DMS153 treated with DMSO at 0.1 percent for 48 hours (cell line): ENCODE results near the gene ANKS3.

ENCODE experiments used
- DNase-seq: peaks from one replicate; lab custom pipeline; 2025; ENCODE audit not compliant: unreplicated experiment; lab: John Stamatoyannopoulos, UW

Gene ANKS3, protein sequence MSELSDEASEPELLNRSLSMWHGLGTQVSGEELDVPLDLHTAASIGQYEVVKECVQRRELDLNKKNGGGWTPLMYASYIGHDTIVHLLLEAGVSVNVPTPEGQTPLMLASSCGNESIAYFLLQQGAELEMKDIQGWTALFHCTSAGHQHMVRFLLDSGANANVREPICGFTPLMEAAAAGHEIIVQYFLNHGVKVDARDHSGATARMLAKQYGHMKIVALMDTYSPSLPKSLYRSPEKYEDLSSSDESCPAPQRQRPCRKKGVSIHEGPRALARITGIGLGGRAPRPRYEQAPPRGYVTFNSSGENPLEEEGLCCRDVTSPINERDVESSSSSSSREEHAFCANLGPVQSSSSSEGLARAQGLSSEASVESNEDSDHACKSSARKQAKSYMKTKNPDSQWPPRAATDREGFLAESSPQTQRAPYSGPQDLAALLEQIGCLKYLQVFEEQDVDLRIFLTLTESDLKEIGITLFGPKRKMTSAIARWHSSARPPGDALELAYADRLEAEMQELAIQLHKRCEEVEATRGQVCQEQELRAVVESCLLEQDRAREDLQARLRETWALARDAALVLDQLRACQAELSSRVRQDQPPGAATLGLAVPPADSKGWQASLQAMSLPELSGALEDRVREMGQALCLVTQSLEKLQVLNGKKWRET

DNA sequence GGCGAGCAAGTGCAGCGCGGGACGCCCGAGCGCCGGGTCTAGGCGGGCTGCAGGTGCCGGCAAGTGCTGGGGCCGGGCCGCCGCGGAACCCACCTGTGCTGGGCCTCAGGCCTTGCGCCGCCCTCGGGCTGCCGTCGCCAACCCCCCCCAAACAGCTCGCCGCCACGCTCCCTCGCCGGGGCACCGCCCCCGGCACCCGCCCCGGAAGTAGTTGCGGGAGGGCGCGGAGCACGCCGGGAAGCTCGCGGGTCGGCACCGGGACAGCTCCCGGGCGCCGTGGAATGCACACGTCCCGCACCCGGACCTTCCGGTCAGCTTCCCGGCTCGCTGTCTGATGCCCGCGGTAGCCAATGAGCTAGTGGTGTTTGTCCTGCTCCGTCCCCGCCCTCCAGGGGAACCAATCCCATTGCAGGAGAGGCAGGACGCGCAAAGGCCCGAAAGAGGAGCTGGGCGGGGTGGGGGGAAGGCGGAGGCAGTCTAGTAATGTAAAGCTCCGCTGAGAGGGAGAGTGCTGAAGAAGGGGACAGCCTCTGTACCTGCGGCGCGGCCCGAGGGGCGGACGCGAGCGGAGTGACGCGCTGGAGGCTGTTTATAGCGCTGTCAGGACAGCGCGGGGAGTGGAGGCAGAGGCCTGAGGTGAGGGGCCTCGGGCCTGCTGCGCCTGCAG is at the start of gene ANKS3, which contains the start of gene DNAAF8:
Gene ANKS3 (minus strand): TSS at position 209 of the 667 bp plus-strand sequence. CDS start 4,122 bp downstream, outside the sequence.
Gene DNAAF8 (plus strand): TSS at position 475 of the 667 bp plus-strand sequence. CDS start 1,978 bp downstream, outside the sequence.
- DNase-seq, result peak; percentile 68

DNA sequence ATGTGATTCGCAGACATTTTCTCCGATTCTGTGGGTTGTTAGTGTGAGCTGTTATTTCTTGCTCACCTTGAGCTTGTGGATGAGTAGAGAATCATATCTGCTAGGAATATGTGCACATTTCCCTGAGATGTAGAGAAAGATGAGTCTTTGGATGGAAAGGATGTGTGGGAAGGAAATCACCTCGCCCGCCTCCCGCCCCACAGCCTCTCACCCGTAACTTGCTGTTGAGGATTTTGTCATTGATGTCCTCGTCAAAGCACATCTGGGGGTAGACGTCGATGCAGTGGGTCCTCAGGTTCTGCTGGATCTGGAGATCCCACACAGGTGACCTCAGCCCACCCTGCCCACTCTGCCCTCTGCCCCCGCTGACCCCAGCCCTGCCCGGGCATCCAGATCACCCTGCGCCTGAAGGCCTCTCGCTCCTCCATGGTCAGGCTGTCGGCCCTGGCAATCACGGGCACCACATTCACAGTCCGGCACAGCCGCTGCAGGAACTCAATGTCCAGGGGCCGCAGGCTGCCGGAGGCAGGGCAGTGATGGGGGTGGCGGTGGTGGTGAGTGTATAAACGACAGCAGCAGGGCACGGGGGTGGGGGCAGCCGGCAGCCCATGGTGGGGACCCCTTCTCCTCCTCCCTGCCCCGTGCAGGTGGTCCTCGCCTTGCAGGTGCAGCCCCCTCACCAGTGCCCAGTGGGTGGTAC is 49.3 kb upstream of the ANKS3 start:
- DNase-seq, result no peak

DNA sequence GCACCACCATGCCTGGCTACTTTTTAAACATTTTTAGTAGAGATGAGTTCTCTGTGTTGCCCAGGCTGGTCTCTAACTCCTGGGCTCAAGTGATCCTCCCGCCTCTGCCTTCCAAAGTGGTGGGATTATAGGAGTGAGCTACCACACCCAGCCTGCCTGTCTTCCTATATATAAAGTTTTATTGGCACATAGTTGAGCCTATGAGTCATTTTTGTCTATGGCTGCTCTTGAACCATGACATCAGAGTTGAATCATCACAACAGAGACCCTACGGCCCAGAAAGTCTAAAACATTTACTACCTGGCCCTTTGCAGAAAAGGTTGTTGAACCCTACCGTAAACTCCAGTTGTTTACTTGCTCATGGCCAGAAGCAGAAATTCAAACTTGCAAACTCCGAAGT is 46.2 kb upstream of the ANKS3 start:
- no peak for DNase-seq

DNA sequence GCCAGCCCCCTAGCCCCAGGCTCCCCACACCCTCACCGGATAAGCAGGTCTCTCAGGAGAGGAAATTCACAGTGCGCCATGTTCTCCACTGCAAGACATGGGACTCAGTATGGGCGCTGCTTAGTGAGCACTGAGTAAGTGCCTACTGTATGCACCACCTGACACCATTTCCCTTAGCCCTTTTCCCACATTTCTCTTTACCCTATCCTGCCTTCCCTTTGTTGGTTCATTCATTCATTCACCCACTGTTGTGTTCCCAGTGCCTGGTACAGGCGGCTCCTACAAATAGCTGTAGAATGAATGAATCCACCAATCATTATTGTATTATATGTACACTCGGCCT is 44.0 kb upstream of the ANKS3 start:
- no peak for DNase-seq

- no peak for DNase-seq
These were observed 43.4 kb upstream of the ANKS3 start for GRCh38 chr16:4777339-4778049.

DNA sequence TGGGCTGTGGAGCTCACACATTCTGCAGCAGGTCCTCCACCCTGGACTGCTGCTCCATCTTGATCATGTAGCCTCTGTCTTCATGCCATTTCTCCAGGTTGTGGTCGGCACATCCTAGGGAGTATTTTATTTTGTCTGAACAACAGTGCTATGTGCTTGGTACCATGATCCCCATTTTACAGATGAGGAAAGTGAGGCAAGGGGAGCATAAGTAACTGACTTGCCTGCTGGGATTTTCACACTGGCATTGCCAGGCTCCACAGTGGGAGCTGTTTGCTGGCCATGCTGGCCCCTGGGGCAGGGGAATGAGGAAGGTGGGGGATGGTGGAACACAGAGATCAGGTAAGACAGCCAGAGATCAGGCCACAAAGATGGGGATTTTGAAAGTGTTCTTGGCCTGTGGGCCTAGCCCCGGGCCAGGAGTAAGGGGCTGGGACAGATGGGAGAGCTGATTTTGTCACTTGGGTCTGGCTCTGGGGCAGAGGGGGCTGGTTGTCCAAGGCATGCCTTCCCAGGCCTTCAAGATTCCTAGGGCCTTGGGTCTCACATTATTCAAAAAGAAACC is 42.2 kb upstream of the ANKS3 start:
- no peak for DNase-seq

- no peak for DNase-seq
These were observed 40.9 kb upstream of the ANKS3 start for GRCh38 chr16:4775005-4775404.

- DNase-seq, result no peak
These were observed 38.3 kb upstream of the ANKS3 start for GRCh38 chr16:4772351-4772750.

DNA sequence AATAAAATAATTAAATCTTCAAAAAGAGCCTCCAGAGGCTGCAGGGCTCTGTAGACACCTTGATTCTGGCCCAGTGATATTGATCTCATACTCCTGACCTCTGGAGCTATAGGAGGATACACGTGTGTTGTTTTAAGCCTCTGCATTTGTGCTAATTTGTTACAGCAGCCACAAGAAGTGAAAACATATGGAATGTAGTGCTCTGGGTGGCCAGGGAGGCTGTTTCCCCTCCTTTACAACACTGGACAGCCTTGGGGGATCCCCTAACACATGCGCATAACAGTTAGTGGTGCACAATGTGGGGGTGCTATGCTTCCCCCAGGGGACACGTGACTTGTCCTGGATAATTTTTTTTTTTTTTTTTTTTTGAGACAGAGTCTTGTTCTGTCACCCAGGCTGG is 37.6 kb upstream of the ANKS3 start:
- DNase-seq, result no peak

- no peak for DNase-seq
These were observed 35.2 kb upstream of the ANKS3 start for GRCh38 chr16:4769306-4769638.

DNA sequence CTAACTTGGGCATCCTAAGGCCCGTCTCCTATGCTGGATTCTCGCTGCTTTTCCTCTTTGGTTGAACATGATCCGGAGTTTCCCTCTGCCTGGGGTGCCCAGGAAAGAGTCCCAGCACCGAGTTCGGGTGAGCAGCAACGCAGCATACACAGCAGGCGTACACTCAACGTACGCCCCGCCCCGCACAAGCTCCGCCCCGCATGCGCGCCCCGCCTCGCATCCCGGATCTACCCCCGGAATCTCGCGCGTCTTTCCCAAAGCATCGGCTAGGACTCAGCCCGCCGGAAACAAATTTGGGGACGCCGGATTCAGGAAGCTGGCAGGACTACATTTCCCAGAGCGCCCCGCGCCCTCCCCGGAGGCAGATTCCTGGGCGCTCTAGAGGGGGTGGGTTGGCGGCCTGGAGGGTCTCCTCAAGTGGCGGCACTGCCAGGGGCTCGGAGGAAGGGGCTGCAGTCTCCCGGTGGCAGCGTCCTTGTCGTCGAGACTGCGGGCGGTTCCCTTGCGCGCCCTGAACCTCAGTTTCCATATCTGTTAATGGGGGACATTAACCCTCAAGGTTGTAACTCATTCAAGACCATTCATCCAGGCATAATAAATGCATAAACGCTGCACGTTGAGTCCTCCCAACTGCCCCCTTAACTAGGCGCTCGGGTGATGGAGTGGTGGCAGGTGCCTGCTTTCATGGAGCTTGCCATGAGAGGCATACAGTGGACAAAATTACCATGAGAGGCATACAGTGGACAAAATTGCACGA is 34.7 kb upstream of the ANKS3 start:
- DNase-seq, result peak; percentile 89

- DNase-seq, result no peak
These were observed 33.9 kb upstream of the ANKS3 start for GRCh38 chr16:4767872-4768548.

DNA sequence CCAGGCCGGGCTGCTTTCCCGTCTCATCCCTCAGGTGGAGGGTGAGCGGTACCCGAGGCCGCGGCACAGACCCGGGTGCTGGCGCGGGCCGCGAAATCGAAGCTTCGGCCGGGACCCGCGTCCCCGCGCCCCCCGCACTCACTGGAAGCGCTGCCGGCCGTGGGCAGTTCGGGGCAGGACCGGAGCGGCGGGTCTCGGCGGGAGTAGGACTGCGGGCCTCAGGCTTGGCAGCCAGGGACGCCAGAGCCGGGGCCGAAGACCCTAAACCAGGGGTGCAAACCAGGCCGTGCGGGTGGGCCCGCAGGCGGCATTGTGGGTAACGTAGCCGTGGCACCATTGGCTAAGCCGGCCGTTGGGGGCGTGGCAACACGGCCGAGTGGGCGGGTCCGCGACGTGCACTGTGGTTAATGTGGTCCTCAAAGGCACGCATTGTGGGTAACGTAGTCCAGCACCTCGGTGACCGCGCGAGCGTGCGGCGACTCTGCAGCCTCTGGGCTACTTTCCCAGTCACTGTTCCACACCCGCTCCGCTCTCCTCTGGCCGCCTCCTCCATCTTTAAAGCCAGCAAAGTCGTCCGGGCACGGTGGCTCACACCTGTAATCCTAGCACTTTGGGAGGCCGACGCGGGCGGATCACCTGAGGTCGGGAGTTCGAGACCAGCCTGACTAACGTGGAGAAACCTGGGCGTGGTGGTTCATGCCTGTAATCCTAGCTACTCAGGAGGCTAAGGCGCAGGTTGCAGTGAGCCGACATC is 33.0 kb upstream of the ANKS3 start, which contains the start of gene ZNF500:
Gene ZNF500 (minus strand): TSS at position 288 of the 754 bp plus-strand sequence. CDS start 1,184 bp downstream, outside the sequence.
- DNase-seq, result peak; percentile 81

DNA sequence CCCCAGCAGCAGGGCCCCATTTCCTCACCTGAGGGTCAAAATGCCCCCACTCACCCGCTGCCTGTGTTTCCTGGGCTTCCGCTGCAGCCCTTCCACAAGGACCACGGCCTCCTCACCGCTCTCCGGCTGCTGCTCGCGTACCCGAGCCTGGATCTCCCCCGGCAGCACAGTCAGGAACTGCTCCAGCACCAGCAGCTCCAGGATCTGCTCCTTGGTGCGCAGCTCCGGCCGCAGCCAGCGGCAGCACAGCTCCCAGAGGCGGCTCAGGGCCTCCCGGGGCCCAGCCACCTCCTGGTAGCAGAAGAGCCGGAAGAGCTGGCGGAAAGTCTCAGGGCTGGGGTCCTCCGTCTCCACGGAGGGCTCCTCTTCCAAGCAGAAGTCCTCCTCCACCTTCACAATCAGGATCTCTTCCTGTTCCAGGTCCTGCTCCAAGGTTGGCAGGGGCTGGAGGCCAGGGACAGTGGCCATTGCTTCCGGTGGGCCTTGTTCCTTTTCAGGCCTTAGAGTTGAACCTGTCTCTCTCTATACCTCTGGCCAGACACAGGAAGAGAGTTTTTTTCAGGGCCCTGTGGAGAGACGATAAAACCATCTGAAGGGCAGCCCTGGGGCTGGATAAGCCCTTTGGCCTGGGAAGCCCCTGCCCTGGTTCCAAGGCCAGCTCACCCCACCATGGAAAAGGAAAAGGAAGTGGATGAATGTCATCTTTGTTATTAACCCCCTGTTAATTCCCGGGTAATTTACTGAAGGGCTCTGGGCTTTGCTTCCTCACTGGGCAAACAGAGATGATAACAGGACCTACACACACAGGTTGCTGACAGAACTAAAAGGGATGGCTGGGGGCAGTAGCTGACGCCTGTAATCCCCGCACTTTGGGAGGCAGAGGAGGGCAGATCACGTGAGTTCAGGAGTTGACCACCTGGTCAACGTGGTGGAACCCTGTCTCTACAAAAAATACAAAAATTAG is 31.7 kb upstream of the ANKS3 start:
- DNase-seq, result no peak

GRCh38 chr16:4763791-4764190 is 29.7 kb upstream of the ANKS3 start:
- DNase-seq, result no peak

GRCh38 chr16:4762205-4762604 is 28.1 kb upstream of the ANKS3 start:
- DNase-seq, result no peak

DNA sequence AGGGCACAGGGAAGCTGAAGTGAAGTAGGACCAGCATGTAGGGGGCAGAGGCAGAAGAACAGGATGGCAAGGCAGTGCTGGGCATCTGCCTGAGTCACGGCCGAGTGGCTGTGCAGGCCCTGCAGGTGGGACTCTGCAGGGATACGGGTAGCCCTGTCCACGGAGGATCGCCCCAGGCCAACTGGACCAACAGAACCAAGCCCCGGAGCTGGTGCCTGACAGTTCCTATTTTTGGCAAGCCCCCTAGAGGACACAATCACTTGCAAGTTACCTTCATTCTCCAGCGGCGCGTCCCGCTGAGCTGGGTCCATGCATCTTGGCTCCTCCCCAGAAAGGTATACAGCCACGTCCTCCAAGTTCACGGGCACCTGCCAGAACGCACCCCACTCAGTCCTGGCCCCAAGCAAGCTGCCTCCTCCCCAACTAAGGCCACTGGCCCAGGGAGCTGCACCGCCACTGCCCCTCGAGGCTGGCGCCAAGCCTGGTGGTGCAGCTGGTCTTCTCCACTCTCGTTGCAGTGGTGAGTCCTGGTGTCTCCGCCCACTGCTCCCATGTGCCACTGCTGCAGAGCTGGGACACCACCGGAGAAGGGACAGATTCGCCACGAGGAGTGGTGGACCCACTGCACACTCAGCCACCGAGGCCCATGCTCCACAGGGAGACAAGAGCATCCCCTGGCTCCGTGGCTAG is 26.3 kb upstream of the ANKS3 start:
- no peak for DNase-seq
